Left lung (tissue), 10 donors: ENCODE data around the gene MKNK1. TPM values are rescaled to one million over a fixed set of nuclear protein-coding genes. Genes with fewer than 3 reads are reported as not detected.

Source experiments
- ATAC-seq: fragments of 200-7000 bp; cut with Tn5 transposase; one replicate; pipeline ENCODE4 v1.9.1; 2020; ENCODE audit warnings: moderate library complexity
- DNase-seq, 4 donors: peaks; one replicate each; pipeline ENCODE4 v3.0.0-alpha.2; 2013 to 2020
- H3K27ac ChIP-seq, 2 donors: fragments of 200-600 bp; sonication (generic) in 1 of 2; one replicate each; pipeline versions ENCODE4 v1.5.0 to v1.8.0; 2020 to 2021
- H3K27me3 ChIP-seq, 2 donors: fragments of 200-600 bp; sonication (generic) in 1 of 2; one replicate each; pipeline versions ENCODE4 v1.5.0 to v1.8.0; 2020 to 2021
- H3K36me3 ChIP-seq, 2 donors: fragments of 200-600 bp; sonication (generic) in 1 of 2; one replicate each; pipeline versions ENCODE4 v1.5.0 to v1.8.0; 2020 to 2021
- H3K4me1 ChIP-seq, 2 donors: fragments of 200-600 bp; one replicate each; pipeline ENCODE4 v1.8.0; 2021
- H3K4me3 ChIP-seq, 2 donors: fragments of 200-600 bp; sonication (generic) in 1 of 2; one replicate each; pipeline versions ENCODE4 v1.5.0 to v1.8.0; 2020 to 2021; ENCODE audit warnings: mild to moderate bottlenecking in 1 of 2
- H3K9me3 ChIP-seq, 2 donors: fragments of 200-600 bp; sonication (generic) in 1 of 2; one replicate each; pipeline versions ENCODE4 v1.5.0 to v1.8.0; 2020 to 2021
- intact Hi-C, 2 donors: fragments of 100-400 bp; cut with DNase I; formaldehyde crosslinking; loops; one replicate each; pipeline versions ENCODE4 v1.11.2 to v1.14.2; 2022
- polyA plus RNA-seq, 6 donors: library from polyadenylated mRNA; unstranded; fragments of 120-200 nt; gene quantifications; one replicate each; pipeline ENCODE4 v1.2.1, GENCODE V29; 2013; ENCODE audit not compliant: insufficient read length in 6 of 6
- total RNA-seq, 2 donors: library from RNA; stranded (reverse); fragmentation: NEBNext Ultra II Directional; extraction: Animal tissue kit (Norgen Biotek cat#: 25700); gene quantifications; one replicate each; pipeline ENCODE4 v1.2.1, GENCODE V29; 2021
- TF ChIP-seq, protein P1 (sequence below), 2 donors: fragments of 200-600 bp; sonication (generic) in 1 of 2; IDR thresholded peaks; one replicate each; pipeline versions ENCODE4 v1.5.0 to v1.8.0; 2021; ENCODE audit warnings: antibody characterized with exemption in 2 of 2
- donor health status: DM: no; HTN: yes; CAD: no.
- donor health status: DM: no; HTN: no; CAD: no.

Gene MKNK1
- total and polyA plus RNA-seq, 8 donors = 42.2 to 96.0 (median 51.4) TPM

DNA sequence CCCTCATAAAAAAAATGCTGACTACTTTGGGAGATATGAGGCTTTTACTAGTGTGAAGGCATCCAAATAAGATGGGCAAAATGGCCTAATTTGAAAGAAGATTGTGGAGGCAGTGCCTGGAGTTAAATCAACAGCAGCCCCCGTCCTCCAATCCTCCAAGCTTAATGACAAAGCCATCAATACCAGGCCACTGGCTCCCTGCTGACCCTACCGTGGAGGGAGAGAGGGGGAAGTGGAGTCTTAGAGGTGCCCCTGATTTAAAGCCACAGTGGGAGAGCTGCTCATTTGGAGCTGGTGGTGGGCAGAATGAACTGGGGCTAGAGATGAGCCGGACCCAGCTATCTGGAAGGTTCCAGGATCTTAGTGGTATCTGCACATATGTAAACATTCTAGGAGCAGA, 28.3 kb downstream of the MKNK1 start:
- Histone ChIP-seq H3K27ac (no peak overlapping the region), H3K36me3 (peaks cover 0 to 96% of the 10 kb centered on the region in 2 donors), H3K9me3 (no peaks in the 10 kb centered on the region), H3K4me3 (no peak overlapping the region), H3K4me1 (peaks cover 2 to 24% of the 10 kb centered on the region in 2 donors), H3K27me3 (no peaks in the 10 kb centered on the region)
- DNase-seq (no peak), ATAC-seq (no peak)
- TF ChIP-seq, protein P1, sequence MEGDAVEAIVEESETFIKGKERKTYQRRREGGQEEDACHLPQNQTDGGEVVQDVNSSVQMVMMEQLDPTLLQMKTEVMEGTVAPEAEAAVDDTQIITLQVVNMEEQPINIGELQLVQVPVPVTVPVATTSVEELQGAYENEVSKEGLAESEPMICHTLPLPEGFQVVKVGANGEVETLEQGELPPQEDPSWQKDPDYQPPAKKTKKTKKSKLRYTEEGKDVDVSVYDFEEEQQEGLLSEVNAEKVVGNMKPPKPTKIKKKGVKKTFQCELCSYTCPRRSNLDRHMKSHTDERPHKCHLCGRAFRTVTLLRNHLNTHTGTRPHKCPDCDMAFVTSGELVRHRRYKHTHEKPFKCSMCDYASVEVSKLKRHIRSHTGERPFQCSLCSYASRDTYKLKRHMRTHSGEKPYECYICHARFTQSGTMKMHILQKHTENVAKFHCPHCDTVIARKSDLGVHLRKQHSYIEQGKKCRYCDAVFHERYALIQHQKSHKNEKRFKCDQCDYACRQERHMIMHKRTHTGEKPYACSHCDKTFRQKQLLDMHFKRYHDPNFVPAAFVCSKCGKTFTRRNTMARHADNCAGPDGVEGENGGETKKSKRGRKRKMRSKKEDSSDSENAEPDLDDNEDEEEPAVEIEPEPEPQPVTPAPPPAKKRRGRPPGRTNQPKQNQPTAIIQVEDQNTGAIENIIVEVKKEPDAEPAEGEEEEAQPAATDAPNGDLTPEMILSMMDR (IDR thresholded peaks at IDR 0.05) = no peak
- intact Hi-C loops = no loop called here

DNA sequence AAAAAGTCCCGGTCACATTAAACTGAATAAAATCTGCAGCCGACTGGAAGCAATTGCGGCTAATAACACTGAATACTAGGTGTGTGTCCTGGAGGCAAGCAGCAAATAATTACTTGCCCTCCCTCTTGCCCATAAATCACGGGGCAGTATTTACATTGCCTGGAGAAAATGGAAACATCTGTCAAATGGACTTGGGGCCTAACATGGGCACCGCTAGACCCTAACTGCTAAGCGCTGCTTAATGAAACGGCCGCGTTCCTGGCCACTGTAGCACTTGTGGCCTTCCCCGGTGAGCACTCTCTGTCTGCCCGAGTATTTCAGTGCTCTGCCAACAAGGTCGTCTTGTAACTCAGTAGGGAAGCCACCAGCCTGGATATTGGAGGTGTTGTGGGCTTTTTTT, 28.8 kb downstream of the MKNK1 start:
- Histone ChIP-seq H3K4me3 (no peak overlapping the region), H3K9me3 (no peaks in the 10 kb centered on the region), H3K4me1 (peaks cover 0 to 19% of the 10 kb centered on the region in 2 donors), H3K27ac (no peak overlapping the region), H3K27me3 (no peaks in the 10 kb centered on the region), H3K36me3 (peaks cover 0 to 98% of the 10 kb centered on the region in 2 donors)
- DNase-seq = no peak
- TF ChIP-seq, protein P1 (IDR thresholded peaks at IDR 0.05) = no peak
- intact Hi-C loops = no loop called here
- no peak for ATAC-seq

DNA sequence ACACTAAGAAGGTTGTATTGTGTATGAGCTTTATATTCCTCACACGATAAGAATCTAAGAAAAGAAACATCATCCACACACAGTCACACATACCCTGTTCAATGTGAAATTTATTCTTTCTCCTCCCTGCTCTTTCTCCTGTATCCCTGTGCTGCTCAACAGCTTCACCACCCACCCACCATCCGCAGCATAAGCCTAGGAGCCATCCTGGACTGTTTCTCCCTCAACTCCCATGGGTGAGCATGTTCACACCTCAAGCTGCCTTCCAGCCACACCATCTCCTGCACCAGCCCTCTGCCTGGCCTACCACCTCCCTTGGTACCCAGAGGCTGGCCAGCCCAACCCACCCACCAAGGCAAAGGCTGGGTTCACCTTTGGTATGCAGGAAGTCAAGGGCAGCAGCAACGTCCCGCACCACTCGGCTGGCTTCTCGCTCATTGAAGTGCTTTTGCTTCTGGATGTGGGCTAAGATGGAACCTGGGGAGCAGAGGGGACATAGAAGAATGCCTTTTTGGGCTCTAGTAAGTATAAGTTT, 32.3 kb downstream of the MKNK1 start:
- intact Hi-C loops = no loop called here
- H3K9me3 ChIP-seq = no peaks in the 10 kb centered on the region
- H3K36me3 ChIP-seq = peaks cover 0 to 97% of the 10 kb centered on the region in 2 donors
- ATAC-seq (no peak), DNase-seq (no peak)
- no peak overlapping the region for H3K4me3 ChIP-seq
- H3K27me3 ChIP-seq = no peaks in the 10 kb centered on the region
- TF ChIP-seq, protein P1 (IDR thresholded peaks at IDR 0.05) = no peak
- no peak overlapping the region for H3K27ac ChIP-seq
- no peaks in the 10 kb centered on the region for H3K4me1 ChIP-seq

DNA sequence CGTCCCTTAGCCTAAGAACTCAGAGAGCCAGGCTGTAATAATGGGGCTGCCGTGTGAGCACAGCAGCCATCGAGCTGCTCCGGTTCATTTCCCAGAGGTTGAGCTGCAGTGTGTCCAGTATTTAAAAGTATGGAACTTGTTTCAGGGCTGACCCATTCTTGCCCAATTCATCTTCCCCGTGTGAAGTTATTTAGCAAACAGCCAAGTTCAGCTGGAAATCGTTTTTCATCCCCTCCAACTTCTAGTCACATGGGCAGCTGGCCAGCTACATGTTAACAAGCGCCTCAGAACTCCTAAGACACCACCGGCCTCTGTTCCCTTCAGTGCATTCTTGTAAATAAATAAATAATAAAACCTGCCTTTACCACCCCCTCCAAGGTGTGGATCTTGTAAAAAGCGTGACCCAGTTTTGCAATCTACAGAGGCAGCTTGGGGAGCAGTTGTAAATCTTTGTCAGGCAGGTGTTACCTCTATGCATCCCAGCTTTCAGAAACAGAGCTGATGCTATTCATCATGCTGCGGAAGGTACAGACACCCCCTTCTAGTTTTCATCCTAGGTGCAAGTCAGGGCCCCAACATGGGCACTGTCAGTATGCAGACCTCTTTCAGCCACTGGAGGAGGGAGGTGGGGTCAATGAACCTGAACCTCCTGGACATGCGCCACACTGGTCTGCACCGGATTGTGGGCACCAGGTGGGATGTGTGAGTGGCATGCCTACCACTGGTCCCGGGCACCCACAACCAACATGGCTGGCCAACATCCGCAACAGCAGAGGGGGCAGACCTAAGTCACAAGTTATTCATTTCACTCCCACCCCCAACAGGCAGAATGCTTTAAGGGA, 34.0 kb downstream of the MKNK1 start:
- ATAC-seq (no peak), DNase-seq (peak in 2 of 4 donors; percentile 25 to 56)
- Histone ChIP-seq H3K4me1 (no peaks in the 10 kb centered on the region), H3K27me3 (no peaks in the 10 kb centered on the region), H3K27ac (no peak overlapping the region), H3K36me3 (peaks cover 0 to 97% of the 10 kb centered on the region in 2 donors), H3K9me3 (no peaks in the 10 kb centered on the region), H3K4me3 (no peak overlapping the region)
- intact Hi-C loops = no loop called here
- TF ChIP-seq, protein P1 (IDR thresholded peaks at IDR 0.05) = no peak

DNA sequence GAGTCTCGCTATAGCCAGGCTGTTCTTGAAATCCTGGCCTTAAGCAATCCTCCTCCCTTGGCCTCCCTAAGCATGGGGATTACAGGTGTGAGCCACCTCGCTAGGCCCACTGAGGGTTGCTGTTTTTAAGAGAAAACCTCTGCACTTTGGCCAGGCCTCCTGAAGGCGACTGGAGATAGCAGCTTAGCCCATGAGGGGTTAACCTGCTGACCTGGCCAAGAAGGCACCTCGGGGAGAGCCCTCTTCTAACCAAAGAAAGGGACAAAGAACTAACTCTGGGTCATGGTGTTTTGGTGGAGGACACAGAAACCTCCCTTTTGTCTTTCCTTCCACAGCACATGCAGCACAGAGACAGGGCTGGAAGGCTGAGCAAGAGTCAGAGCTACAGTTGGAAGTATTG, 35.0 kb downstream of the MKNK1 start:
- Histone ChIP-seq H3K9me3 (no peaks in the 10 kb centered on the region), H3K27me3 (no peaks in the 10 kb centered on the region), H3K27ac (no peak overlapping the region), H3K4me3 (no peak overlapping the region), H3K4me1 (no peaks in the 10 kb centered on the region), H3K36me3 (peaks cover 0 to 97% of the 10 kb centered on the region in 2 donors)
- ATAC-seq = no peak
- DNase-seq = no peak
- TF ChIP-seq, protein P1 (IDR thresholded peaks at IDR 0.05) = no peak
- intact Hi-C loops = no loop called here
